PFSK-1 (cell line): ENCODE data around the gene C2orf74.

Source experiments
- POLR2AphosphoS5 ChIP-seq: IDR thresholded peaks from 2 replicates; pipeline ENCODE4 v1.6.1; 2012; ENCODE audit warnings: low read depth, mild to moderate bottlenecking, control low read depth, low read length, moderate library complexity
- REST ChIP-seq, 2 experiments: IDR thresholded peaks; 2 replicates each; pipeline versions ENCODE4 v1.6.1 to v1.8.0; 2011 to 2012; ENCODE audit warnings: low read depth in 2 of 2, low read length in 2 of 2, control low read depth in 1 of 2, inconsistent platforms in 1 of 2, mild to moderate bottlenecking in 1 of 2, moderate library complexity in 1 of 2; ENCODE audit not compliant: insufficient read depth in 1 of 2
- SIN3A ChIP-seq: IDR thresholded peaks from 2 replicates; pipeline ENCODE4 v1.6.1; 2012; ENCODE audit warnings: mild to moderate bottlenecking, low read length, moderate library complexity, borderline replicate concordance; ENCODE audit not compliant: insufficient read depth

- TF ChIP-seq POLR2AphosphoS5: no peak
- no peak for TF ChIP-seq REST (IDR thresholded peaks at IDR 0.05; ENCODE audit: insufficient read depth in 1 of 2, low read depth in 2 of 2, low read length in 2 of 2)
- no peak for TF ChIP-seq SIN3A
Measured at GRCh38 chr2:61141151-61141550, 20.8 kb upstream of the C2orf74 start.
